ENCODE data around the gene RAI14. TPM values are rescaled to one million over a fixed set of nuclear protein-coding genes. Genes with fewer than 3 reads are reported as not detected.

RAI14 gene
- total RNA-seq, 2 experiments from 2014 or later: 1.1 to 2.3 TPM

GRCh38 chr5:34639852-34640626, 16.1 kb upstream of the RAI14 start:
- TF ChIP-seq CTCF (IDR thresholded peaks at IDR 0.05): no peak
- no peak overlapping the region for H3K27ac Mint-ChIP-seq
- H3K36me3 Mint-ChIP-seq (ENCODE audit: low read depth): no peaks in the 10 kb centered on the region
- CTCF ChIA-PET: interaction anchor here (0.9 kb wide), 1 partner anchor 116 kb away, joined by 3 read pairs; no protein-coding TSS in a partner anchor
- no peaks in the 10 kb centered on the region for H3K9me3 Mint-ChIP-seq
- H3K4me1 Mint-ChIP-seq (ENCODE audit: low read depth): no peaks in the 10 kb centered on the region
- intact Hi-C loops (cut with micrococcal nuclease): no loop called here
- ATAC-seq (no peak), DNase-seq (no peak)
- POLR2A ChIA-PET: no interaction called here
- peaks cover 14% of the 10 kb centered on the region for H3K27me3 Mint-ChIP-seq
- no peak overlapping the region for H3K4me3 Mint-ChIP-seq

- intact Hi-C loops (cut with micrococcal nuclease): no loop called here
- POLR2A ChIA-PET: no interaction called here
- peaks cover 35% of the 10 kb centered on the region for H3K27me3 Mint-ChIP-seq
- TF ChIP-seq CTCF (IDR thresholded peaks at IDR 0.05): no peak
- H3K27ac Mint-ChIP-seq: no peak overlapping the region
- no peaks in the 10 kb centered on the region for H3K4me1 Mint-ChIP-seq (ENCODE audit: low read depth)
- H3K36me3 Mint-ChIP-seq (ENCODE audit: low read depth): no peaks in the 10 kb centered on the region
- no peaks in the 10 kb centered on the region for H3K9me3 Mint-ChIP-seq
- H3K4me3 Mint-ChIP-seq: no peak overlapping the region
- ATAC-seq: no peak
- DNase-seq: no peak
- CTCF ChIA-PET: no interaction called here
Measured at GRCh38 chr5:34648039-34648839, 7.9 kb upstream of the RAI14 start.

GRCh38 chr5:34648840-34649158, 7.3 kb upstream of the RAI14 start:
- no peak overlapping the region for H3K27ac Mint-ChIP-seq
- no peaks in the 10 kb centered on the region for H3K4me1 Mint-ChIP-seq (ENCODE audit: low read depth)
- H3K9me3 Mint-ChIP-seq: no peaks in the 10 kb centered on the region
- no peak overlapping the region for H3K4me3 Mint-ChIP-seq
- ChIA-PET CTCF (no interaction called here), POLR2A (no interaction called here)
- intact Hi-C loops (cut with micrococcal nuclease): no loop called here
- TF ChIP-seq CTCF (IDR thresholded peaks at IDR 0.05): no peak
- no peak for ATAC-seq
- DNase-seq: no peak
- peaks cover 35% of the 10 kb centered on the region for H3K27me3 Mint-ChIP-seq
- H3K36me3 Mint-ChIP-seq (ENCODE audit: low read depth): no peaks in the 10 kb centered on the region

GRCh38 chr5:34651791-34652190, 4.3 kb upstream of the RAI14 start:
- DNase-seq (no peak), ATAC-seq (no peak)
- Mint-ChIP-seq H3K9me3 (no peaks in the 10 kb centered on the region), H3K36me3 (ENCODE audit: low read depth) (no peaks in the 10 kb centered on the region), H3K27ac (no peak overlapping the region), H3K4me3 (no peak overlapping the region), H3K4me1 (ENCODE audit: low read depth) (peaks cover 9% of the 10 kb centered on the region), H3K27me3 (peaks cover 39% of the 10 kb centered on the region)
- POLR2A ChIA-PET: no interaction called here
- CTCF ChIA-PET: no interaction called here
- no peak for TF ChIP-seq CTCF (IDR thresholded peaks at IDR 0.05)
- intact Hi-C loops (cut with micrococcal nuclease): no loop called here

GRCh38 chr5:34652466-34652865, 3.7 kb upstream of the RAI14 start:
- ATAC-seq: no peak
- TF ChIP-seq CTCF (IDR thresholded peaks at IDR 0.05): no peak
- Mint-ChIP-seq H3K27ac (no peak overlapping the region), H3K9me3 (no peaks in the 10 kb centered on the region), H3K4me1 (ENCODE audit: low read depth) (peaks cover 13% of the 10 kb centered on the region), H3K4me3 (no peak overlapping the region), H3K36me3 (ENCODE audit: low read depth) (no peaks in the 10 kb centered on the region), H3K27me3 (peaks cover 41% of the 10 kb centered on the region)
- no peak for DNase-seq
- CTCF ChIA-PET: no interaction called here
- POLR2A ChIA-PET: no interaction called here
- intact Hi-C loops (cut with micrococcal nuclease): no loop called here

Measured in activated CD8-positive, alpha-beta T cell treated with anti-CD3 and anti-CD28 coated beads for 36 hours (primary cell).